ENCODE measurements around the gene FCMR.

The FCMR gene

DNA sequence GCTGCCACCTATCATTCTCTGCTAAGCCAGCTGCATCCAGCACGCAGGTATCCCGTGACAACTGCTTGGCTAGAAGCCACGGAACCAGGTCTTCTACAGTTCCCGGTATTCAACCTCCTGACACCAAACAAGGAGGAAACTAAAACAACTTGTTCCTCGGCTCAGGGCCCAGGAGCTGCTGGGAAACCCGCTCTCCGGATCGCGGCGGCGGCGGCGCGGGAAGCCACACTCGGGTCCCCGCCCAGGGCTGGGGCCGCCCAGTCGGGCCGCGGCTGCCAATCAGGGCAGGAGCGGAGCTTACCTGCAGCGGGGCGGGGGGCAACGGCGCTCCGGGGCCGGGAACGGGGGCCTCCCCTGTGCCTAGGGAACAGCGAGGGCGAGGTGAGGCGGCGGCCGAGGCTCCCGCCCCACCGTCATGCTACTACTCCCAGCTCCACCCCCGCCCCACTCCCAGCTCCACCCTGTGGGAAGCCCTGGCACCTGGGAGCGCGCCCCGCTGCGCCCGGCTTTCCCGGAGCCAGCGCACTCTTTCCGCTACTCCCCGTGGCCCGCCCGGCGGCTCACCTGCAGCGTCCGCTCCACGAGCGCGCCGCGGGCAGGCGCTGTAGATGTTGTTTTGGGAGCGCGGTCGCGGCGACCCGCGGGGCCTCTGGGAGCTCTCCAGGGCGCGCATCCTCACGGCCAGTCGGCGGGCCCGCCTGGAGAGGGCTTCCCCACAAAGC lies 12.4 kb downstream of the FCMR start:
- TF ChIP-seq, protein P1, sequence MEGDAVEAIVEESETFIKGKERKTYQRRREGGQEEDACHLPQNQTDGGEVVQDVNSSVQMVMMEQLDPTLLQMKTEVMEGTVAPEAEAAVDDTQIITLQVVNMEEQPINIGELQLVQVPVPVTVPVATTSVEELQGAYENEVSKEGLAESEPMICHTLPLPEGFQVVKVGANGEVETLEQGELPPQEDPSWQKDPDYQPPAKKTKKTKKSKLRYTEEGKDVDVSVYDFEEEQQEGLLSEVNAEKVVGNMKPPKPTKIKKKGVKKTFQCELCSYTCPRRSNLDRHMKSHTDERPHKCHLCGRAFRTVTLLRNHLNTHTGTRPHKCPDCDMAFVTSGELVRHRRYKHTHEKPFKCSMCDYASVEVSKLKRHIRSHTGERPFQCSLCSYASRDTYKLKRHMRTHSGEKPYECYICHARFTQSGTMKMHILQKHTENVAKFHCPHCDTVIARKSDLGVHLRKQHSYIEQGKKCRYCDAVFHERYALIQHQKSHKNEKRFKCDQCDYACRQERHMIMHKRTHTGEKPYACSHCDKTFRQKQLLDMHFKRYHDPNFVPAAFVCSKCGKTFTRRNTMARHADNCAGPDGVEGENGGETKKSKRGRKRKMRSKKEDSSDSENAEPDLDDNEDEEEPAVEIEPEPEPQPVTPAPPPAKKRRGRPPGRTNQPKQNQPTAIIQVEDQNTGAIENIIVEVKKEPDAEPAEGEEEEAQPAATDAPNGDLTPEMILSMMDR (IDR thresholded peaks at IDR 0.05; ENCODE audit: poor library complexity, severe bottlenecking), result peak; percentile 30
- Histone ChIP-seq H3K4me3 (ENCODE audit: severe bottlenecking) (peak overlapping the region; percentile 32), H3K27ac (ENCODE audit: poor library complexity, severe bottlenecking) (peak overlapping the region; percentile 74), H3K36me3 (ENCODE audit: low read depth) (no peaks in the 10 kb centered on the region), H3K9me3 (ENCODE audit: severe bottlenecking) (no peaks in the 10 kb centered on the region), H3K27me3 (ENCODE audit: insufficient read depth, poor library complexity, severe bottlenecking) (no peaks in the 10 kb centered on the region), H3K4me1 (ENCODE audit: insufficient read depth, poor library complexity, severe bottlenecking) (peaks cover 20% of the 10 kb centered on the region)
- DNase-seq (ENCODE audit: low spot score), result peak; percentile 86
- peak; percentile 74 for ATAC-seq (ENCODE audit: low read depth)

DNA sequence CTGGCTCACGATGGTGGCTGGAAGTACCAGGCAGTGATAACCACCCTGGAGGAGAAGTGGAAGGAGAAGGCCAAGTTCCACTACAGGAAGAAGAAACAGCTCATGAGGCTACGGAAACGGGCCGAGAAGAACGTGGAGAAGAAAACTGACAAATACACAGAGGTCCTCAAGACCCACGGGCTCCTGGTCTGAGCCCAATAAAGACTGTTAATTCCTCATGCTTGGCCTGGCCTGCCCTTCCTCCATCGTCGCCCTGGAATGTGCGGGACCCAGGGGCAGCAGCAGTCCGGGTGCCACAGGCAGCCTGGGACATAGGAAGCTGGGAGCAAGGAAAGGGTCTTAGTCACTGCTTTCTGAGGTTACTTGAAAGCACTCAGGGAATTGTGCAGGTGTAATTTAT lies 13.7 kb downstream of the FCMR start:
- TF ChIP-seq, protein P1 (IDR thresholded peaks at IDR 0.05; ENCODE audit: poor library complexity, severe bottlenecking), result no peak
- no peaks in the 10 kb centered on the region for H3K36me3 ChIP-seq (ENCODE audit: low read depth)
- H3K4me1 ChIP-seq (ENCODE audit: insufficient read depth, poor library complexity, severe bottlenecking), result peaks cover 20% of the 10 kb centered on the region
- H3K9me3 ChIP-seq (ENCODE audit: severe bottlenecking), result no peaks in the 10 kb centered on the region
- H3K27me3 ChIP-seq (ENCODE audit: insufficient read depth, poor library complexity, severe bottlenecking), result no peaks in the 10 kb centered on the region
- no peak for ATAC-seq (ENCODE audit: low read depth)
- no peak for DNase-seq (ENCODE audit: low spot score)
- H3K27ac ChIP-seq (ENCODE audit: poor library complexity, severe bottlenecking), result peak overlapping the region; percentile 74
- no peak overlapping the region for H3K4me3 ChIP-seq (ENCODE audit: severe bottlenecking)

DNA sequence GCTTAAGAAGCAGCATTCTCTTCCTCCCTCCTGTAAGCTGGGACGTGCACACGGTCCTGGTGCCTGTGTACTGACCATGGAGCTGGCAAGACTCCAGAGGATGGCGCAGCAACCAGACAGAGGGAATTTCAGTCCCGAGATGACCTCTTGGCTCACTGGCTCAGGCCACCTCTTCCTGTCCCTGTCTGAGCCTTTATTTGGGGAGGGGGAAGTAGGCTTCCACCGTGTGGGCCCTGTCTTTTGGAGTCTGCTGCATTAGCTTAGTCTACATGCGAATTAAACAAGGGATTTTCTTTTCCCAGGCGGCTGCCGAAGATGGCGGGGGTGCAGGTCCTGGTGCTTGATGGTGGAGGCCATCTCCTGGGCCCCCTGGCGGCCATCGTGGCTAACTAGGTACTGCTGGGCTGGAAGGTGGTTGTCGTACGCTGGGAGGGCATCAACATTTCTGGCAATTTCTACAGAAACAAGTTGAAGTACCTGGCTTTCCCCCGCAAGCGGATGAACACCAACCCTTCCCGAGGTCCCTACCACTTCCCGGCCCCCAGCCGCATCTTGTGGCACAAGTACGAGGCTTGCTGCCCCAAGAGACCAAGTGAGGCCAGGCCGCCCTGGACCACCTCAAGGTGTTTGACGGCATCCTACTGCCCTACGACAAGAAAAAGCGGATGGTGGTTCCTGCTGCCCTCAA lies 14.3 kb downstream of the FCMR start:
- Histone ChIP-seq H3K27ac (ENCODE audit: poor library complexity, severe bottlenecking) (peak overlapping the region; percentile 74), H3K27me3 (ENCODE audit: insufficient read depth, poor library complexity, severe bottlenecking) (no peaks in the 10 kb centered on the region), H3K4me3 (ENCODE audit: severe bottlenecking) (no peak overlapping the region), H3K36me3 (ENCODE audit: low read depth) (no peaks in the 10 kb centered on the region), H3K4me1 (ENCODE audit: insufficient read depth, poor library complexity, severe bottlenecking) (peaks cover 20% of the 10 kb centered on the region), H3K9me3 (ENCODE audit: severe bottlenecking) (no peaks in the 10 kb centered on the region)
- DNase-seq (ENCODE audit: low spot score) (no peak), ATAC-seq (ENCODE audit: low read depth) (no peak)
- TF ChIP-seq, protein P1 (IDR thresholded peaks at IDR 0.05; ENCODE audit: poor library complexity, severe bottlenecking), result no peak

DNA sequence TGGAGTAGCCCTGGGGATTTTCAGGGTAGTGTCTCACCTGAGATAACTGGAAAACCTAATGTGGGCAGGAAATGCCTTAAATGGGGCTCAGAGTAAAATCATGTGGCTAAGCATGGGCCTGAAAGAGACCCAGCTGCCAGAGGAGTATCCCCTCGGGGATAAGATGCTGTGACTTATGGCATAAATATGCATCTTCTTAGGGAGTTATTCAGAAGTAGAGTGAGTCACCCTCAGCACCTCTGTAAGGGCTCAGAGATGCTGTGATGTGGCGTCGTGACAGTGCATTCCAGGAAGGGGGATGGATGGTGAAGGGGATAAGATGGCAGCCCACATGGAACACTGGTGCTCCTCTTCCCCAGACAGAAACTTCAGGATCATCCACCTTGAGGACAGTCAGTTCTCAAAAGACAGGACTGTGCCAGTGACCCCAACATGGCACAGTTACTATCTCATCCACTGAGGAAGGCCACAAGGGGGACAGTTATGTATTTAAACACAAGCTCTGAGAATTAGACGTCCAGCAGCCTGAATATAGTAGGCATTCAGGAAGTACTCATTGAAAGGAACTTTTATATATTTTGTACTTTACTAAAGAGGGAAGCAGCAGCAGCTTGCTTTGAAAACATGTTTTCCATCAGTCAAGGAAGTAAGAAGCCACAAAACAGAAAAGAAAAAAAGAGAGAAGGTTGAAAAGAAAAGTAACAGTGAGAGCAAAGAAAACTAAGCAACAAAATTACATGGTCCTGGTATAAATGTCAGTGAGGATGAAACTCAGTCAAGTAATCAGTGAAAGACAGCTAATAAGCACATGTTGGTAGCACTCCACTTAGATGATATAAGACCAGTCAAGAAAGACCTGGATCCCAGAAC lies 16.2 kb downstream of the FCMR start:
- DNase-seq (ENCODE audit: low spot score) (peak; percentile 82), ATAC-seq (ENCODE audit: low read depth) (peak; percentile 77)
- H3K4me1 ChIP-seq (ENCODE audit: insufficient read depth, poor library complexity, severe bottlenecking), result peaks cover 20% of the 10 kb centered on the region
- H3K36me3 ChIP-seq (ENCODE audit: low read depth), result no peaks in the 10 kb centered on the region
- TF ChIP-seq, protein P1 (IDR thresholded peaks at IDR 0.05; ENCODE audit: poor library complexity, severe bottlenecking), result no peak
- peak overlapping the region; percentile 74 for H3K27ac ChIP-seq (ENCODE audit: poor library complexity, severe bottlenecking)
- no peaks in the 10 kb centered on the region for H3K9me3 ChIP-seq (ENCODE audit: severe bottlenecking)
- H3K27me3 ChIP-seq (ENCODE audit: insufficient read depth, poor library complexity, severe bottlenecking), result no peaks in the 10 kb centered on the region
- no peak overlapping the region for H3K4me3 ChIP-seq (ENCODE audit: severe bottlenecking)

Data from RWPE2 (cell line).